ENCODE results near the gene MAFB.

Gene MAFB

DNA sequence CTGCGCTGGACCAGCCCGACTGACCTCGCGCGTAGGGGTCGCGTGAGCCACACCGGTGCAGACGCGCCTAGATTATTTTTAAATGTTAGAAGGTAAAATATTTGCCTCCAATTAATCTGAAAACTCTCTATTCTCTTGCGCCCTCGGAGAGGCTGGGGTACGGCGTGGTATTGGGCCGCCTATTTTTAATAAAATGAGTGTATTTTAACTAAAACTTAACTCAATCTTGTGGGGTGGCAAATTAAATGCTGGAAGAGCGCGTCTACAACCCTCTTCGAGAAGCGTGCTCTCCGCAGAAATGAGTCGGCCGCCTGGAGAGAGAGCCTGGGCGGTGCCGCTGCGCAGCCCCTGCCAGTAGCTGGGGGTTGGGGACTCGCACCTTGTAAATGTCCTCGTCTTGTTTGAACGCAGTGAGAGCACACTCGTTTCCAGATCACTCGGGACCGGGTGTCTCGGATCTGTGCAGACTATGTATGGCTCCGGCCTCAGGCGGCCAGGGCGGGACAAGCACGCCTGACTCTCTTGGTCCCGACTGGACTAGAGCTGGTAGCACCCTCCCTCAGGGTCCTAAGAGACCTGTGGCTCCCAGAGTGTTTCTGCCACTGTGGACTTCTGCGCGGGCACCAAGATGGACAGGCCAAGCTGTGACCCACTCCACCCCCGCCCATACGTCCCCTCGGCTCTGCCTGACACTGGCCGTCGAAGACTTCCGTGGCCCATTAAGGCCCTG lies 2.0 kb upstream of the MAFB start:
- H3K27ac ChIP-seq (ENCODE audit: insufficient read depth, low read depth, low read length, poor library complexity, severe bottlenecking), result no peak overlapping the region
- H3K36me3 ChIP-seq (ENCODE audit: control insufficient read depth, insufficient read depth, low read length), result no peaks in the 10 kb centered on the region
- H3K27me3 ChIP-seq (ENCODE audit: control insufficient read depth, insufficient read depth, low read length, poor library complexity, severe bottlenecking), result peaks cover 93% of the 10 kb centered on the region
- peaks cover 21% of the 10 kb centered on the region for H3K4me1 ChIP-seq (ENCODE audit: control insufficient read depth, insufficient read depth, low read length)
- H3K9me3 ChIP-seq (ENCODE audit: control insufficient read depth, low read length), result no peaks in the 10 kb centered on the region
- H3K4me3 ChIP-seq (ENCODE audit: insufficient read depth, low read depth, low read length), result peak overlapping the region; percentile 24
- whole genome bisulfite sequencing, 2 experiments, result 5 to 6% methylated on average over 42 to 45 of the region's 45 CpGs

DNA sequence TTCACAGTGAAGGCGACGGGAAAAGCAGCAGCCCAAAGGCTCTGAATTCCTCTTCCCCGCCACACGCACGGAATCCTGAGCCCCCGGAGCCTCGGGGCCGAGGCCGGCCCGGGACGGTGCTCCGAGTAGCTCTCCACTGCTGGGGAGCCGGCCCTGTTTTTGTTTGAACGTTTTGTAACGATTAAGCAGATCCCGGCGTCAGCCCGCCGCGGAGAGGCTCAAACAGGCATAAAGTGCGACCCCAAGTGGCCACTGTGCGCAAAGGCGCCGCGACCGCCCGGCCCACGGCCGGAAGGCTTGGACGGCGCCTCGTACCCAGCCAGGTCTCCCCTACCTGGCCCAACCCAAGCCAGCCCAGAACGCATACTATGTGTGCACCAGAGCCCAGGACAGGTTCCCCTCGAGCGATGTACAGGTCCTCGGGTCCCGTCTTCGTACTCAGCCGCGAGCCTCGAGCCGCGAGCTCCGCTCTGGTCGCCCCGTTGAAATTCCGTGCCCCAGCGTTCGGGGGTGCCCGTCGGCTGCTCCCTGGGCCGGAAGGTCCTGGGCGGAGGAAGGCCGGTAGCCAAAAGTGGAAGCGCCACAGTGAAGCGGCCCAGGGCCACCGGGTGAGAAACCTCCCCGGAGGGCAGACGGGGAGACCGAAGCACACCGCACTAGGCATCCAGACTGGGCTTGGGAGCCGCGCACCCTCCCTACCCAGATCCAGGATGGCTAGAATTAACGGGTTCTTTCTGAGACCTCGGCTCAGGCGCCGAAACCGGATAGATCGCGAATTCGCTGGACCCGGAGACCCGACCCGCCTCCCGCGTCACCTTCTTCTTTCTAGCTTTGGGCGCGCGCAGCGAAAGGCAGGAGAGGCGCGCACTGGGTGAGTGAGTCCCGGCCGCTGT lies 1.2 kb upstream of the MAFB start:
- peaks cover 21% of the 10 kb centered on the region for H3K4me1 ChIP-seq (ENCODE audit: control insufficient read depth, insufficient read depth, low read length)
- H3K27ac ChIP-seq (ENCODE audit: insufficient read depth, low read depth, low read length, poor library complexity, severe bottlenecking), result peak overlapping the region; percentile 2
- H3K36me3 ChIP-seq (ENCODE audit: control insufficient read depth, insufficient read depth, low read length), result no peaks in the 10 kb centered on the region
- peaks cover 93% of the 10 kb centered on the region for H3K27me3 ChIP-seq (ENCODE audit: control insufficient read depth, insufficient read depth, low read length, poor library complexity, severe bottlenecking)
- H3K4me3 ChIP-seq (ENCODE audit: insufficient read depth, low read depth, low read length), result peak overlapping the region; percentile 45
- WGBS, 2 experiments, result 1% methylated on average over 84 of the region's 84 CpGs
- H3K9me3 ChIP-seq (ENCODE audit: control insufficient read depth, low read length), result no peaks in the 10 kb centered on the region

DNA sequence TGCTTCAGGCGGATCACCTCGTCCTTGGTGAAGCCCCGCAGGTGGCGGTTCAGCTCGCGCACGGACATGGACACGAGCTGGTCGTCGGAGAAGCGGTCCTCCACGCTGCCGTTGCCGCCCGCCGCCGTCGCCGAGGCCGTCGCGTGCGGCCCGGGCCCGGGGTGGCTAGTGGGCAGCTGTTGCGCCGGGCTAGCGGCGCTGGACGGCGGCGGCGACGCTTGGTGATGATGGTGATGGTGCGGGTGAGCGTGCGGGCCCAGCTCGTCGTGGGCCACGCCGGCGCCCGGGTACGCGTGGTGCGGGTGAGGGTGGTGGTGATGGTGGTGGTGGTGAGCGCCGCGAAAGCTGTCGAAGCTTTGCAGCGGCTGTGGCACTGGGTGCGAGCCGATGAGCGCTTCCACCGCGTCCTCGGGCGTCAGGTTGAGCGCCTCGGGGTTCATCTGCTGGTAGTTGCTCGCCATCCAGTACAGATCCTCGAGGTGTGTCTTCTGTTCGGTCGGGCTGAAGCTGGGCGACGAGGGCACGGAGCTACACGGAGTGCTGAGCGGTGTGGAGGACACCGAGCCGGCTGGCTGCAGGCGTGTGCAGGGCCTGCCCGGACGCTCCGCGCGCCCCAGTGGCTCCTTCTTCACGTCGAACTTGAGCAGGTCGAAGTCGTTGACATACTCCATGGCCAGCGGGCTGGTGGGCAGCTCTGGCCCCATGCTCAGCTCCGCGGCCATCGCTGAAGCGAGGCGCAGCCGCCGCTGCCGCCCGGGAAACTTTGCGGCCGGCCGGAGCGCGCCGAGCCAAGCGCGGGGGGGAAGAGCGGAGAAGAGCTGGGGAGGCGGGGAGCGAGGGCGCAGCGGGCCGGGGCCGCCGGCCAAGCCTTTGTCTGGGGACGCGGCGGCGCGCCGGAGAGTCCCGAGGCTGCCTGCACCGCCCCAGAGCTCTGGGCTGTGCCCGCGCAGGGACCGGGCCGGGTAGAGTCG lies 622 bp downstream of the MAFB start:
- no peak overlapping the region for H3K27ac ChIP-seq (ENCODE audit: insufficient read depth, low read depth, low read length, poor library complexity, severe bottlenecking)
- H3K4me1 ChIP-seq (ENCODE audit: control insufficient read depth, insufficient read depth, low read length), result peaks cover 24% of the 10 kb centered on the region
- H3K4me3 ChIP-seq (ENCODE audit: insufficient read depth, low read depth, low read length), result peak overlapping the region; percentile 45
- no peaks in the 10 kb centered on the region for H3K36me3 ChIP-seq (ENCODE audit: control insufficient read depth, insufficient read depth, low read length)
- H3K9me3 ChIP-seq (ENCODE audit: control insufficient read depth, low read length), result no peaks in the 10 kb centered on the region
- peaks cover 93% of the 10 kb centered on the region for H3K27me3 ChIP-seq (ENCODE audit: control insufficient read depth, insufficient read depth, low read length, poor library complexity, severe bottlenecking)
- 2% methylated on average over 120 of the region's 120 CpGs for WGBS, 2 experiments

DNA sequence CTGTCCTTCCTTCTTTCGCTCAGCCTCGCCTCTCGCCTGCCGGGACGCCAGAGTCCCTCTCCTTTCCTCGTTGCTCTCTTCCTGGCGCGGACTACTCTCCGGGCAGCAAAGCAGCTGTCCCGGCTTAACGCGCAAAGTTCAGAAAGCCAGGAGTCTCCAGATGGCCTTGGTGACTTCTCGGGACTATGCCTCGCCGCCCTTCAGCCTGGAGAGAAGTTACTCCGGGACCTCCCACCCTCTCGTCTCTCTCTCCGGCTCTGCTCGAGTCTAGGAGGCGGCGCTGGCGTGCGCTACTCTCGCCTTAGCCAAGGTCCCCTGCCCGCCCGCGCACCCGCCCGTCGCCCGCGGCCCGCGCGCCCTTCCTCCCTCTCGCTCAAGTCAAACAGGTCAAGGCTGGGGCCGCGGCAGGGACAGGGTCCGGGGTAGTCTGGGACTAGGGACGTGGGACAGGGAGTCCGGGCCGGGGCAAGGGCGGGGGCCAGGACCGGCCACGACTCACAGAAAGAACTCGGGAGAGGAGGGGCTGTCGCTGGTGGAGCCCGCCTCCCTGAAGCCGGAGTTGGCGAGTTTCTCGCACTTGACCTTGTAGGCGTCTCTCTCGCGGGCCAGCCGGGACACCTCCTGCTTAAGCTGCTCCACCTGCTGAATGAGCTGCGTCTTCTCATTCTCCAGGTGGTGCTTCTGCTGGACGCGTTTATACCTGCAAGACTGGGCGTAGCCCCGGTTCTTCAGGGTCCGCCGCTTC lies 1.5 kb downstream of the MAFB start:
- no peaks in the 10 kb centered on the region for H3K36me3 ChIP-seq (ENCODE audit: control insufficient read depth, insufficient read depth, low read length)
- 1% methylated on average over 62 of the region's 62 CpGs for WGBS, 2 experiments
- no peak overlapping the region for H3K27ac ChIP-seq (ENCODE audit: insufficient read depth, low read depth, low read length, poor library complexity, severe bottlenecking)
- peaks cover 30% of the 10 kb centered on the region for H3K4me1 ChIP-seq (ENCODE audit: control insufficient read depth, insufficient read depth, low read length)
- no peaks in the 10 kb centered on the region for H3K9me3 ChIP-seq (ENCODE audit: control insufficient read depth, low read length)
- peaks cover 93% of the 10 kb centered on the region for H3K27me3 ChIP-seq (ENCODE audit: control insufficient read depth, insufficient read depth, low read length, poor library complexity, severe bottlenecking)
- H3K4me3 ChIP-seq (ENCODE audit: insufficient read depth, low read depth, low read length), result peak overlapping the region; percentile 45

GRCh38 chr20:40686893-40687292 lies 2.1 kb downstream of the MAFB start:
- Histone ChIP-seq H3K4me1 (ENCODE audit: control insufficient read depth, insufficient read depth, low read length) (peaks cover 27% of the 10 kb centered on the region), H3K27me3 (ENCODE audit: control insufficient read depth, insufficient read depth, low read length, poor library complexity, severe bottlenecking) (peaks cover 93% of the 10 kb centered on the region), H3K4me3 (ENCODE audit: insufficient read depth, low read depth, low read length) (peak overlapping the region; percentile 45), H3K9me3 (ENCODE audit: control insufficient read depth, low read length) (no peaks in the 10 kb centered on the region), H3K27ac (ENCODE audit: insufficient read depth, low read depth, low read length, poor library complexity, severe bottlenecking) (no peak overlapping the region), H3K36me3 (ENCODE audit: control insufficient read depth, insufficient read depth, low read length) (no peaks in the 10 kb centered on the region)
- 1 to 2% methylated on average over 11 to 12 of the region's 12 CpGs for WGBS, 2 experiments

GRCh38 chr20:40686434-40686882 lies 2.6 kb downstream of the MAFB start:
- H3K36me3 ChIP-seq (ENCODE audit: control insufficient read depth, insufficient read depth, low read length), result no peaks in the 10 kb centered on the region
- H3K27me3 ChIP-seq (ENCODE audit: control insufficient read depth, insufficient read depth, low read length, poor library complexity, severe bottlenecking), result peaks cover 93% of the 10 kb centered on the region
- no peaks in the 10 kb centered on the region for H3K9me3 ChIP-seq (ENCODE audit: control insufficient read depth, low read length)
- peak overlapping the region; percentile 45 for H3K4me3 ChIP-seq (ENCODE audit: insufficient read depth, low read depth, low read length)
- H3K27ac ChIP-seq (ENCODE audit: insufficient read depth, low read depth, low read length, poor library complexity, severe bottlenecking), result no peak overlapping the region
- WGBS, 2 experiments, result 11 to 14% methylated on average over 7 of the region's 7 CpGs
- peaks cover 26% of the 10 kb centered on the region for H3K4me1 ChIP-seq (ENCODE audit: control insufficient read depth, insufficient read depth, low read length)

DNA sequence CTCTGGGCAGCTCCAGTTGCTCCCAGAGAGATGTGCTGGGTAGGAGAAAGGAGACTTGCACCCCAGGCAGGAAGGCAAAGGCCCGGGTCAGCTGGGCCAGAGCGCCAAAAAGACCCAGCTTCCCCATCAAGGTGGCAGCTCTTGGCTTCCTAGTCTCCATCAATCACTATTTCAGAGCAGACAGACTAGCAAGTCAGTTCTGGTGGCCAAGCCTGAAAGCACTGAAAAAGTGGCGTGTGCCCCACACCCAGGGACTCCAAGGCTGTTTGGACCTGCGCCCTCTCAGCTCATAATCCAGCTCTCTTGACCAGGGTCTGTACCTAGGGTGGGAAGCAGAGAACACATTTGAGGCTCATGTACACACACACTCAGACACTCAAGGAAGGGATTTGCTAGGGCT lies 3.7 kb downstream of the MAFB start:
- H3K27me3 ChIP-seq (ENCODE audit: control insufficient read depth, insufficient read depth, low read length, poor library complexity, severe bottlenecking), result peaks cover 93% of the 10 kb centered on the region
- peaks cover 17% of the 10 kb centered on the region for H3K4me1 ChIP-seq (ENCODE audit: control insufficient read depth, insufficient read depth, low read length)
- no peaks in the 10 kb centered on the region for H3K36me3 ChIP-seq (ENCODE audit: control insufficient read depth, insufficient read depth, low read length)
- H3K9me3 ChIP-seq (ENCODE audit: control insufficient read depth, low read length), result no peaks in the 10 kb centered on the region
- no peak overlapping the region for H3K4me3 ChIP-seq (ENCODE audit: insufficient read depth, low read depth, low read length)
- H3K27ac ChIP-seq (ENCODE audit: insufficient read depth, low read depth, low read length, poor library complexity, severe bottlenecking), result no peak overlapping the region
- WGBS, 2 experiments, result 87 to 89% methylated on average over 4 of the region's 4 CpGs

- H3K4me3 ChIP-seq (ENCODE audit: insufficient read depth, low read depth, low read length), result peak overlapping the region; percentile 34
Measured at GRCh38 chr20:40683894-40684268, 5.2 kb downstream of the MAFB start.

GRCh38 chr20:40683221-40683893 lies 5.7 kb downstream of the MAFB start:
- Histone ChIP-seq H3K4me1 (ENCODE audit: control insufficient read depth, insufficient read depth, low read length) (peaks cover 16% of the 10 kb centered on the region), H3K27me3 (ENCODE audit: control insufficient read depth, insufficient read depth, low read length, poor library complexity, severe bottlenecking) (peaks cover 99% of the 10 kb centered on the region), H3K36me3 (ENCODE audit: control insufficient read depth, insufficient read depth, low read length) (no peaks in the 10 kb centered on the region), H3K9me3 (ENCODE audit: control insufficient read depth, low read length) (no peaks in the 10 kb centered on the region), H3K27ac (ENCODE audit: insufficient read depth, low read depth, low read length, poor library complexity, severe bottlenecking) (no peak overlapping the region), H3K4me3 (ENCODE audit: insufficient read depth, low read depth, low read length) (peak overlapping the region; percentile 34)
- 2% methylated on average over 58 of the region's 58 CpGs for WGBS, 2 experiments

More at GRCh38 chr20:40683894-40684268, 5.2 kb downstream of the MAFB start:
- Histone ChIP-seq H3K27ac (ENCODE audit: insufficient read depth, low read depth, low read length, poor library complexity, severe bottlenecking) (no peak overlapping the region), H3K9me3 (ENCODE audit: control insufficient read depth, low read length) (no peaks in the 10 kb centered on the region), H3K4me1 (ENCODE audit: control insufficient read depth, insufficient read depth, low read length) (peaks cover 16% of the 10 kb centered on the region), H3K36me3 (ENCODE audit: control insufficient read depth, insufficient read depth, low read length) (no peaks in the 10 kb centered on the region), H3K27me3 (ENCODE audit: control insufficient read depth, insufficient read depth, low read length, poor library complexity, severe bottlenecking) (peaks cover 100% of the 10 kb centered on the region)
- WGBS, 2 experiments, result 44 to 45% methylated on average over 9 of the region's 9 CpGs
